KMS-11 (cell line): ENCODE measurements around the gene CDH11.

ENCODE experiments used
- H2AFZ ChIP-seq: fragments of 200-600 bp; sonication (generic); 2 replicates; pipeline ENCODE4 v1.6.1; 2016; ENCODE audit warnings: antibody characterized with exemption, mixed run types, low read depth
- H3K27ac ChIP-seq: fragments of 200-600 bp; sonication (generic); 2 replicates; pipeline ENCODE4 v1.6.1; 2016; ENCODE audit warnings: mild to moderate bottlenecking, mixed run types
- H3K27me3 ChIP-seq: fragments of 200-600 bp; sonication (generic); 2 replicates; pipeline ENCODE4 v1.6.1; 2017; ENCODE audit warnings: mild to moderate bottlenecking, low read depth, mixed run types, moderate library complexity; ENCODE audit not compliant: insufficient read depth
- H3K36me3 ChIP-seq: fragments of 200-600 bp; sonication (generic); 2 replicates; pipeline ENCODE4 v1.6.1; 2017; ENCODE audit warnings: mild to moderate bottlenecking, mixed run types; ENCODE audit not compliant: insufficient read depth
- H3K4me1 ChIP-seq: fragments of 200-600 bp; sonication (generic); 2 replicates; pipeline ENCODE4 v1.6.1; 2016; ENCODE audit warnings: mild to moderate bottlenecking, low read depth, mixed run types; ENCODE audit not compliant: poor library complexity, severe bottlenecking
- H3K4me2 ChIP-seq: fragments of 200-600 bp; sonication (generic); 2 replicates; pipeline ENCODE4 v1.7.0; 2016; ENCODE audit warnings: mild to moderate bottlenecking, mixed run types
- H3K4me3 ChIP-seq: fragments of 200-600 bp; sonication (generic); IDR thresholded peaks from 2 replicates; pipeline ENCODE4 v1.6.1; 2017; ENCODE audit warnings: low read depth, low read length, mixed read lengths; ENCODE audit not compliant: insufficient read depth
- H3K79me2 ChIP-seq: fragments of 200-600 bp; sonication (generic); 2 replicates; pipeline ENCODE4 v1.6.1; 2016; ENCODE audit warnings: low read depth, mixed run types; ENCODE audit not compliant: insufficient read depth
- H3K9ac ChIP-seq: fragments of 200-600 bp; sonication (generic); 2 replicates; pipeline ENCODE4 v1.6.1; 2016; ENCODE audit warnings: mild to moderate bottlenecking, mixed run types
- H4K20me1 ChIP-seq: fragments of 200-600 bp; sonication (generic); 2 replicates; pipeline ENCODE4 v1.6.1; 2016; ENCODE audit warnings: mild to moderate bottlenecking, mixed run types; ENCODE audit not compliant: insufficient read depth
- CTCF ChIP-seq: fragments of 200-600 bp; sonication (generic); conservative IDR thresholded peaks from 2 replicates; pipeline ENCODE4 v1.6.1; 2017; ENCODE audit warnings: low read depth, mild to moderate bottlenecking, antibody characterized with exemption, low read length, moderate library complexity, mixed read lengths

CDH11 gene

DNA sequence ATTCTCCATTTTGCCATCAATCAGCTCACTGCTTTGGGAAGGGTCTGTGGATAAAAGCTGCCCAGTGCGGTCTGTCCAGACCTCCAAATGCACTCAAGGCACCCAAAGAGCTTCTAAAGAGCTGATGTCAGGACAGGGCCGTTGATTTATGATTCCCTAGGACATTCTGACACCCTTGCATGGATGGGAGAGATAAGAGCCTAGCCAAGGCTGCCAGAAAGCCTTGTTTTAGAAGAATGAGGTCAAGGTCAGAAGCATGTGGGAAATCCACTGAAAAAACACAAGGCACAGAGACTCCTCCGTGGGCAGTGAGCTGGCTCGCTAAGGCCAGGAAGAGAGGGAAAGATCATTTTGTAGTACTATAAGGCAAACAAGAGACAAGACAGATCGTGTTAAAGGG, 214.0 kb downstream of the CDH11 start:
- H3K4me2 ChIP-seq, result no peak overlapping the region
- TF ChIP-seq CTCF, result no peak

DNA sequence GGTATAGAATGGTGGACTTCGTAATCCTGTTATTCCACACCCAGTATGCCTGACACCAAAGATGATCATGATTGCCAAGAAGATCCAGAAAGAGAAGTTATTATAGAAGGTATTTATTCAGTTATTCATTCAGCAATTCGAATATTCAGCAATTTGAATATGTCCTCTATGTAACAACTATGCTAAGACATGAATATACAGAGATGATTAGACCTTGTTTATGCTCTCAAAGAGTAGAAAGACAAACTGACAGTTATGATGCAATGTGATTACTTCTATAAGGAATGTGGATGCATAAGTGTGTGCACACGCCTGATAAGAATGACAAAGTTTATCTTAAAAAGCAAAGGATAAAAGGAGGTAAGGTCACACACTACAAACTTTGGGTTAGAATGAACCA, 218.1 kb downstream of the CDH11 start:
- no peaks in the 10 kb centered on the region for H3K79me2 ChIP-seq
- TF ChIP-seq CTCF, result no peak
- H3K4me1 ChIP-seq, result no peaks in the 10 kb centered on the region
- H3K4me3 ChIP-seq, result no peak overlapping the region
- H3K27ac ChIP-seq, result no peak overlapping the region
- no peak overlapping the region for H3K9ac ChIP-seq
- no peaks in the 10 kb centered on the region for H3K36me3 ChIP-seq
- no peaks in the 10 kb centered on the region for H3K27me3 ChIP-seq
- no peaks in the 10 kb centered on the region for H4K20me1 ChIP-seq
- no peak overlapping the region for H2AFZ ChIP-seq
- H3K4me2 ChIP-seq, result no peak overlapping the region

More for the DNA sequence above, 214.0 kb downstream of the CDH11 start:
- no peak overlapping the region for H3K27ac ChIP-seq
- H3K79me2 ChIP-seq, result no peaks in the 10 kb centered on the region
- no peaks in the 10 kb centered on the region for H3K27me3 ChIP-seq
- H2AFZ ChIP-seq, result no peak overlapping the region
- H3K4me3 ChIP-seq, result no peak overlapping the region
- H3K36me3 ChIP-seq, result no peaks in the 10 kb centered on the region
- H3K9ac ChIP-seq, result no peak overlapping the region
- no peaks in the 10 kb centered on the region for H4K20me1 ChIP-seq
- no peaks in the 10 kb centered on the region for H3K4me1 ChIP-seq

DNA sequence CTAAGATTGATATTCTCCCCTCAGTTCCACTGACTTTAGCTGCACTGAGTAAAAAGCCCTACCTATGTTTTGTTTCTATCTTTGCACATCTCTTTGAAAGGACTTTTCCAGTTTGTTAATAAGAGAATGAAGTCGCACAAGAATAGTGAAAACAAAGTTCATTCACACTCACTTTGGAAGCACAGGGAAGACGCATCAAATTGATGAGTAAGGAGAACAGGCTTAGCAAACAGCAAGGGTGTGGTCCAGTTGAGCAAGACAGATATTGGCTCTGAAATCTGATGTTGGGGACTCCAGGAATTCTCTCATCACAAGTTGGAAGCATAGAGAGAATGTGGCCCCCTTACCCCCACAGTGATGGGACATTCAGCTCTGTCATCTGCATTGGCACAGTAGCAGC, 221.3 kb downstream of the CDH11 start:
- H3K27ac ChIP-seq, result no peak overlapping the region
- TF ChIP-seq CTCF, result no peak
- no peak overlapping the region for H2AFZ ChIP-seq
- no peaks in the 10 kb centered on the region for H3K79me2 ChIP-seq
- H3K36me3 ChIP-seq, result no peaks in the 10 kb centered on the region
- no peak overlapping the region for H3K4me3 ChIP-seq
- no peak overlapping the region for H3K4me2 ChIP-seq
- no peak overlapping the region for H3K9ac ChIP-seq
- no peaks in the 10 kb centered on the region for H4K20me1 ChIP-seq
- H3K27me3 ChIP-seq, result no peaks in the 10 kb centered on the region
- H3K4me1 ChIP-seq, result no peaks in the 10 kb centered on the region

DNA sequence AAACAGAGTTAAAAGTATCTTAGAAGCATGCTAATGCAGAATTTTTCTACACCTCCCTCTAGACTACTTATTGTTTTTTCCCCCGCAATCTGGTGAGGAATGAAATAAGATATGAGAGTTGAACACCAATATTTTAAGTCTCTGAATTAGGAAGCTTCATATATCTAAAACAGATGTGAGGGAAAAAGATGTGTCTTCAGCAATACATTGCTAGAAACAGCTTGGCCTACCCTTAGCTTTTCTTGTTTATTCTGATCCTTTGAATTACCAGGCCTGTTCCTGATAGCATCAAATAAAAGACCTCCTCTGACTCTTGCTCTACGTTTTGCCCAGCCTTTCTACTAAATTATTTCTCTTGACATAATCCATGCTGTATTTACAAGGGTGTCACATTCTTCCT, 221.8 kb downstream of the CDH11 start:
- H3K4me3 ChIP-seq, result no peak overlapping the region
- no peak overlapping the region for H3K9ac ChIP-seq
- H3K36me3 ChIP-seq, result no peaks in the 10 kb centered on the region
- no peak overlapping the region for H2AFZ ChIP-seq
- no peak overlapping the region for H3K4me2 ChIP-seq
- no peaks in the 10 kb centered on the region for H3K27me3 ChIP-seq
- H3K4me1 ChIP-seq, result no peaks in the 10 kb centered on the region
- TF ChIP-seq CTCF, result no peak
- H3K27ac ChIP-seq, result no peak overlapping the region
- no peaks in the 10 kb centered on the region for H4K20me1 ChIP-seq
- H3K79me2 ChIP-seq, result no peaks in the 10 kb centered on the region

GRCh38 chr16:64898159-64898558, 223.7 kb downstream of the CDH11 start:
- Histone ChIP-seq H3K27ac (no peak overlapping the region), H3K4me2 (no peak overlapping the region), H3K4me1 (no peaks in the 10 kb centered on the region), H3K27me3 (no peaks in the 10 kb centered on the region), H3K9ac (no peak overlapping the region), H4K20me1 (no peaks in the 10 kb centered on the region), H3K4me3 (no peak overlapping the region), H3K79me2 (no peaks in the 10 kb centered on the region), H2AFZ (no peak overlapping the region), H3K36me3 (no peaks in the 10 kb centered on the region)
- no peak for TF ChIP-seq CTCF
